Central memory CD8-positive, alpha-beta T cell (primary cell): ENCODE results near the gene SLC25A1.

ENCODE experiments used
- ATAC-seq: fragments of 150-1000 bp; cut with Tn5 transposase; replicated peaks from 2 replicates; pipeline ENCODE4 v1.10.0; 2022; ENCODE audit warnings: mild to moderate bottlenecking, moderate FRiP score, moderate number of reproducible peaks; ENCODE audit not compliant: poor library complexity, severe bottlenecking; ENCODE audit errors: extremely low read depth
- DNase-seq, 2 donors: peaks; one replicate each; pipeline ENCODE4 v3.0.0; 2021; ENCODE audit warnings: low spot score in 2 of 2
- H3K27ac Mint-ChIP-seq: one replicate; pipeline ENCODE4 v1.8.0; 2022; ENCODE audit warnings: low read depth, mild to moderate bottlenecking, moderate library complexity, mixed read lengths
- H3K27me3 Mint-ChIP-seq: one replicate; pipeline ENCODE4 v1.8.0; 2022; ENCODE audit warnings: mixed read lengths
- H3K36me3 Mint-ChIP-seq: one replicate; pipeline ENCODE4 v1.8.0; 2022; ENCODE audit warnings: mild to moderate bottlenecking, moderate library complexity, mixed read lengths; ENCODE audit not compliant: insufficient read depth
- H3K4me1 Mint-ChIP-seq: one replicate; pipeline ENCODE4 v1.8.0; 2022; ENCODE audit warnings: mixed read lengths
- H3K4me3 Mint-ChIP-seq: one replicate; pipeline ENCODE4 v1.8.0; 2022; ENCODE audit warnings: mild to moderate bottlenecking, moderate library complexity, mixed read lengths
- H3K9me3 Mint-ChIP-seq: one replicate; pipeline ENCODE4 v1.8.0; 2022; ENCODE audit warnings: mixed read lengths

The SLC25A1 gene

DNA sequence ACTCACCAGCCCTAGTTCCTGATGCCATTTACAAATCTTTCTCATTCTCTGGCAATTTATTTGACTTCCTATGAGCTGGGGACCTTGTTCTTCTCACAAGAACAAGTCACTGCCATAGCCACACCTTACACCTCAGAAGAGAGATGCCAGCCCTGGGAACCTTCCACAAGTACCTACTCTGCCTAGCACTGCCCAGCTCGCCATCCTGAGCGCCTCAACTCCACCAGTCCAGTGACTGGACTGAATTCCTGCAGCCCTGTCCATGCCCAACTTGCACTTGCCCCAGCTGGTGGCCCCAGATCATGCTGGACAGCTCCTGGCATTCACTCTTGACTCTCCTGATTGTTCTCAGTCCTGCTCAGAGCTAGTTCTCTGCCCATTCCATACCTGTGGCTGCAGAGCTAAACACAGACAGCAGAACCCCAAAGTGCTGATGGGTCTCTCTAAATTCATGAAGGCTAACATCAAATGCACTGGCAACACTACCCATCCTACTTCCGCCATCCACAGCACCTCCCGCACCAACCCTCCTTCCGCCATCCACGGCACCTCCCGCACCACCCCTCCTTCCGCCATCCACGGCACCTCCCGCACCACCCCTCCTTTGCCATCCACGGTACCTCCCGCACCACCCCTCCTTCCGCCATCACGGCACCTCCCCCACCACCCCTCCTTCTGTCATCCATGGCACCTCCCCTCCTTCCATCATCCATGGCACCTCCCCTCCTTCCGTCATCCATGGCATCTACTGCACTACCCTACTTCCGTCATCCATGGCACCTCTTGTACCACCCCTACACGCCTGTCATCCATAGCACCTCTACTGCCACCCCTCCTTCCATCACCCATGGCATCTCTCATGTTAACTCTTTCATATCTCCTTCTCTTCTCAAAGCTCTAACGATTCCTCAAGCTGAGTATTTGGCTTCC lies 23.6 kb upstream of the SLC25A1 start:
- DNase-seq (no peak), ATAC-seq (no peak)
- peaks cover 5% of the 10 kb centered on the region for H3K36me3 Mint-ChIP-seq

DNA sequence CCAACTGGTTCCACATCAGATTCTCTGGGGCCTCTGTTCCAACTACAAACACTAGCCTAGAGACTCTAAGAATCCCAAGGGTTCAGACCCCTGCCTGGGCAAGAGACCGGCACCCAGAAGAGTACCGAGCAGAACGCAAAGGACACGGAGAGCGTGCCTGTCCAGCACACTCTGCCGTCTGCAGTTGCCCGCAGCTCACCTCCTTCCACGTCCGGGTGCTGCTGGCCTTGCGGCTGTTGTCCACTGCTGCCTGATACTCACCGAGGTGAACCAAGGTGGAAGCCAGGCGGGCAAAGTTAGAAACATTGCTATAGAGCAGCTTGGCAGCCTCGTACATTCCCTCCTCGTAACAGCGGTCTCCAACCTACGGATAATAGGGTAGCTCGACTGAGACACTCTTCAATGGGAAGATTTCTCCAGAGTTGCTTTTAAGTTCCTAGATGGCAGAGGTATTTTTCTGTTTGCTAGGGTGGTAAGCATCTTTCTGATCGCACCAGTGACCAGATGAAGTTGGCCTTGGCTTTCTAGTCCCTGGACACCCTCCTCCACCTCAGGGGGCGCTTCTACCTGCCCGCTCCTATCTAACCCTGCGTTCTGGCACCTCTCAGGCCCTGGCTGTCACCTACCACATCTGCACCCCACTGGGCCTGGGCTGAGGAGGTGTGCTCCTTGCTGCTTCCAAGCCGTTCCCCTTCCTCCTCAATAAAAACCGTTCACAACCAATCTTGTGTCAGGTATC lies 22.8 kb upstream of the SLC25A1 start:
- Mint-ChIP-seq H3K4me1 (peaks cover 6% of the 10 kb centered on the region), H3K36me3 (peaks cover 5% of the 10 kb centered on the region), H3K4me3 (no peak overlapping the region), H3K9me3 (peaks cover 6% of the 10 kb centered on the region), H3K27ac (no peak overlapping the region), H3K27me3 (peaks cover 29% of the 10 kb centered on the region)
- DNase-seq (no peak), ATAC-seq (no peak)

More for the DNA sequence above, 23.6 kb upstream of the SLC25A1 start:
- H3K4me1 Mint-ChIP-seq, result peaks cover 6% of the 10 kb centered on the region
- H3K4me3 Mint-ChIP-seq, result no peak overlapping the region
- peaks cover 6% of the 10 kb centered on the region for H3K9me3 Mint-ChIP-seq
- peaks cover 29% of the 10 kb centered on the region for H3K27me3 Mint-ChIP-seq
- H3K27ac Mint-ChIP-seq, result no peak overlapping the region

DNA sequence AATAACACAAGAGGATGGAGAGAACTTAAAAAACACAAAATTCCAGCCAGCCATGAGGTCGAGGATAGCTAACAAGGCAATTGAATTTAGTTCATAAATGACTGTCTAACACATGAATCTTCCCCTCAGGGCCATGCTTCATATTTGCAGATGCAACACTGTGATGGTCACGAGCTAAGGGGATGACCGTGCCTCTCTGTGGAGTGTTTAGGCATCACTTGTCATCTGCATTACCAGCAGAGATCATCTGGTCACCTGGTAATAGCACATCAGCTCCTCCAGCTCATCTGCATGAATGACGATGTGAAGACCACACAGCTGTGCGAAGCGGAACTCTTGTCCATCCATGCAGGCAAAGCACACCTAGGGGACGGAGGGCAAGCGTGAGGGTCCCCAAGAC lies 20.9 kb upstream of the SLC25A1 start:
- Mint-ChIP-seq H3K27ac (no peak overlapping the region), H3K36me3 (peaks cover 5% of the 10 kb centered on the region), H3K9me3 (peaks cover 6% of the 10 kb centered on the region), H3K4me1 (peaks cover 12% of the 10 kb centered on the region), H3K27me3 (peaks cover 28% of the 10 kb centered on the region), H3K4me3 (no peak overlapping the region)
- DNase-seq, result no peak
- no peak for ATAC-seq

DNA sequence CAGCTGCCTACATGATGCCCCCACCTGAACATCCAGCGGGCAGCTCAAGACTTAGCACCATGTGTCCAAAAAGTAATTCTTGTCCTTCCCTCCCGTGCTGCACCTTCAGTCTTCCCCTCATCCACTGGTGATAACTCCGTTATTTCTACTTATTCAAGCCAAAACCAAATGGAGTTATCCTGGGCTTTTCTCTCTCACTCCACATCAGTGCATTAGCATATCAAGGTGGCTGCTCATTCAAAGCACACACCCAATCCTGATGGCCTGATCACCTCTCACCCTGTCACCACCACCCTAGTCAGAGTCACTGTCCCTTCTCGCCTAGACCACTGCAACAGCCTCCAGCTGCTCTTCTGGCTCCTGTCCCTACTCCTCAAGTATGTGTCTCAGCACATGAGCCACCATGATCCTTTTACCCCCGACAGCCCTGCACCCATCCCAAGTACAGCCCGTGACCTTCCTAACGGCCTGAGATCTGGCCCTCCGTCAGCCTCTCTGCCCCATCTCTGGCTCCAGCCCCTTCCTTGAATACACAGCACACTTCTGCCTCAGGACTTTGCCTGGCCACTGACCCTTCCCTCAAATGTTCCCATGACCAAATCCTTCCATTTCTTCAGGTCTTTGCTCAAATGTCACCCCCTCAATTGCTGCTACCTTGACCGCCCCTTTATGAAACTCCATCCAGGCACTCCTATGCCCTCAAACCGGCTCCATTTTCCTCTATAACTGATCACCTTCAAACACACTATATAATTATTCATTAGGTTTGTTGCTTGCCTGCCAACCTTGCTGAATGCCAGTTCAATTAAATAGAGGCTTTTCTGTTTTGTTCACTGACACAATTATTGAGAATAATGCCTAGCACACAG lies 19.7 kb upstream of the SLC25A1 start:
- no peak for ATAC-seq
- H3K9me3 Mint-ChIP-seq, result peaks cover 6% of the 10 kb centered on the region
- peaks cover 5% of the 10 kb centered on the region for H3K36me3 Mint-ChIP-seq
- peaks cover 12% of the 10 kb centered on the region for H3K4me1 Mint-ChIP-seq
- H3K4me3 Mint-ChIP-seq, result no peak overlapping the region
- DNase-seq, result no peak
- H3K27me3 Mint-ChIP-seq, result peaks cover 15% of the 10 kb centered on the region
- no peak overlapping the region for H3K27ac Mint-ChIP-seq

DNA sequence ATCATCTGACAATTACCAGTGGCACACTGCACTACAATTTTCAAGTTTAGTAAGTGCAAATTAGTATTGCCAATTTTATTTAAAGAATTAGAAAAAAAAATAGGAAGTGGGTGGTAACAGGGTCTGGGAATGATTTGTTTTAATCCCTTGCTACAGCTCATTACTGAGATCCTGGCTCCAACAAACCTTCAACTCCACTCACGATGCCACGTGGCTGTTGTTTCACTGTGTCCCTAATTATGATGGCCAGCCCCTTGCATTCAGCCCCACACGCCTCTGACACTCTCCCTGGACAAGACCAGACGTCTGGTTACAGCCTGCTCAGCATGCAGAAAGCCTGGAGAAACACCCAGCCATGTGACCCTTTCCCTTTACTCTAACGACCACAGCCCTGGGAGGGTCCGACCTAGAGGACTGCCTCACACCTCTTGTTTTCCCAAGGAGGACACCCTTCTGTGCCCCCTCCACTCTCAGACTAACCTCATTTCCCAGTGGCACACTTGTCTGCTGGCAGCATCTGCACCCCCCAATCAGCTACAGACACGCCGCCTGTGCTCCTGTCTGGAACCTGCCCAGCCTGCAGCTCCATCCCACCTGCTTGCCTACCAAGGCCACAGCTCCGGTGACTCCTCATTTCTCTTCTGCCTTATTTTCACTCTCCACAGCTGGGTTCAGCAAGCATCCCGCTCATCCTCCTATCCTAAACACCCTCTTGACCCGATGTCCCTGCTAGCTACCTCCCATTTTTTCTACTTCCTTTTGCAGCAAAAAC lies 18.5 kb upstream of the SLC25A1 start:
- Mint-ChIP-seq H3K4me1 (peaks cover 6% of the 10 kb centered on the region), H3K9me3 (no peaks in the 10 kb centered on the region), H3K36me3 (peaks cover 3% of the 10 kb centered on the region), H3K27me3 (peaks cover 15% of the 10 kb centered on the region), H3K27ac (no peak overlapping the region), H3K4me3 (no peak overlapping the region)
- ATAC-seq (no peak), DNase-seq (no peak)

DNA sequence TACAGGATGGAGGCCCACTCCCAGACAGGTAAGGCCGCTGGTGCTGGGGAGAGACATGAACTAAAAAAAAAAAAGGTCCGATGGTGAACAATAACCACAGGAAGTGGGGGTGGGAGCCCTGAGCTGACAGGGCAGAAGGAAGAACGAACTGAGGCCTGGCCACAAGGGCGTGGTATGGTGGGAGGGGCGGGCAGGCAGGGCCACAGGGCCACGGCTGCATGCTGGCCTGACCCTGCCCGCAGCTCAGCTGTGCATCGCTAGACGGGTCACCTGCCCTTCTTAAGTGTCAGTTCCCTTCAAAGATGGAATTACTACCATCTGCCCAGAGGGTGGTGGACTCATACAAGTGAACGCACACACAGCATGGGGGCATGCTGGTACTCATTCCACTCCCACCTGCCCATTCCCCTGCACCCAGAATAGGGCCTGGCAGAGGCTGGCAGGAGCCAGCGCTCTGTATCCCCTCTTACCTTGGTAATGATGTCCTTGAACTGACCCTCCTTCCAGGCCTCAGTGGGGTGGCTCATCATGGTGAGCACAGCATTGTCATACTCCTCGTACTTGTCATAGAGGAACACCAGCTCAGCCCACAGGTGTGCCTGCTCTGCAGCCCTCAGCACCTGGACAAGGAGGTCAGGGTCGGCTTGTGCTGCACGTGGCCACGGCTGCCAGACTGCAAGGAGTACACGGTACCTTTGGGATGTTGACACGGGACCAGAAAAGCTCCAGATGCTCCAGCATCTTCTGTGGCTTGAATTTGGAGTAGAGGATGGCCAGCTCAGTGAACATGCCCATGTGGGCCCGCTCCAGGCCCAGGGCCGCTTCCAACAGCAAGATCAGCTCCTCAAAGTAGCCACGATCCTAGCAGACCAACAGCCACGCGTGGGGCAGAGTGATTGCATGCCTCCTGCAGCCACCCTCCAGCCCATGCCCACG lies 17.5 kb upstream of the SLC25A1 start:
- H3K27me3 Mint-ChIP-seq, result peaks cover 15% of the 10 kb centered on the region
- H3K36me3 Mint-ChIP-seq, result peaks cover 3% of the 10 kb centered on the region

DNA sequence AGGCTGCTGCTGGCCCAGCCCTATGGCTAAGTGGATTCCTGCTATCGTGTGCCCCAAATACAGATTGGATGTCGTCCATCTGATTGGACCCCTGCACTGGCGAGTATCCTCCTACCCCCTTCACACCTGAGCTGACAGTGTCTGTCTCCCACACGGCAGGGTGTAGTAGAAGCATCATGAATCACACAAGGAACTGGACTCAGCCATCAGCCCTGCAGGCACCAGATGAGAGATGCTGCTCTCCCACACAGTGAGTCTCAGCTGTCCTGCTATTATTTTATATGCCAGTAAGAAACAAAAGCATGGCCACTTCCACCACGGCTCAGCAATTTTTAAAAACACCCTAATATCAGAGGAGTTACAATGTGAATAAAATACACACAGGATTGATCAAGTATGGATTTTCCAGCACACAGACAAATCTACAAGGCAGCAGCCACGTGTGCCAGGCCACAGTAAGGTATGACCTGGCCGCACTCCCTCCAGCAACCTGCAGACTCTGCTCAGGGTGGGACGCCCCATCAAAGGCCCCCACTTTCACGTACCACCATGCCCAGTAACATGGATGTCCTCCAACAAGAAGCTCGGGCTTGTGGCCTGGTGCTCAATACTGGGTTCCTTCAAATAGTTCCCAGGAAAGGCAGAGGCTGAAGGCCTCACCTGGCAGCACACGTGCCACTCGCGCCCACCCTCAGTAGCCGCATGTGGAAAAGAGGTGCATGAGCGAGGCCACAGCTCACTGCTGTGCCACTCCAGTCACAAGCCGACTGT lies 16.4 kb upstream of the SLC25A1 start:
- Mint-ChIP-seq H3K4me1 (peaks cover 6% of the 10 kb centered on the region), H3K27me3 (peaks cover 15% of the 10 kb centered on the region), H3K4me3 (no peak overlapping the region), H3K36me3 (peaks cover 3% of the 10 kb centered on the region), H3K9me3 (no peaks in the 10 kb centered on the region), H3K27ac (no peak overlapping the region)
- ATAC-seq (no peak), DNase-seq (no peak)

More for the DNA sequence above, 17.5 kb upstream of the SLC25A1 start:
- H3K4me3 Mint-ChIP-seq, result no peak overlapping the region
- no peak overlapping the region for H3K27ac Mint-ChIP-seq
- ATAC-seq (no peak), DNase-seq (no peak)
- H3K9me3 Mint-ChIP-seq, result no peaks in the 10 kb centered on the region
- peaks cover 6% of the 10 kb centered on the region for H3K4me1 Mint-ChIP-seq

DNA sequence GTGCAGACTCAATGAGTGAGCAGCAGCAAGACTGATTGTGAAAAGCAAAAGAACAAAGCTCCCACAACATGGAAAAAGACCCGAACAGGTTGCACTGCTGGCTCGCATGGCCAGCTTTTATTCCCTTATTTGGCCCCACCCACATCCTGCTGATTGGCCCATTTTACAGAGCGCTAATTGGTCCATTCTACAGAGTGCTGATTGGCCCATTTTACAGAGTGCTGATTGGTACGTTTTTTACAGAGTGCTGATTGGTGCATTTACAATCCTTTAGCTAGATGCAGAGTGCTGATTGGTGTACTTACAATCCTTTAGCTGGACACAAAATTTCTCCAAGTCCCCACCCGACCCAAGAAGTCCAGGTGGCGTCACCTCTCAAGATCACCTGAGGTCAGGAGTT lies 15.3 kb upstream of the SLC25A1 start:
- no peaks in the 10 kb centered on the region for H3K9me3 Mint-ChIP-seq
- DNase-seq, result no peak
- H3K27me3 Mint-ChIP-seq, result peaks cover 20% of the 10 kb centered on the region
- ATAC-seq, result no peak
- peaks cover 6% of the 10 kb centered on the region for H3K4me1 Mint-ChIP-seq
- no peak overlapping the region for H3K27ac Mint-ChIP-seq
- H3K4me3 Mint-ChIP-seq, result no peak overlapping the region
- H3K36me3 Mint-ChIP-seq, result peaks cover 1% of the 10 kb centered on the region

DNA sequence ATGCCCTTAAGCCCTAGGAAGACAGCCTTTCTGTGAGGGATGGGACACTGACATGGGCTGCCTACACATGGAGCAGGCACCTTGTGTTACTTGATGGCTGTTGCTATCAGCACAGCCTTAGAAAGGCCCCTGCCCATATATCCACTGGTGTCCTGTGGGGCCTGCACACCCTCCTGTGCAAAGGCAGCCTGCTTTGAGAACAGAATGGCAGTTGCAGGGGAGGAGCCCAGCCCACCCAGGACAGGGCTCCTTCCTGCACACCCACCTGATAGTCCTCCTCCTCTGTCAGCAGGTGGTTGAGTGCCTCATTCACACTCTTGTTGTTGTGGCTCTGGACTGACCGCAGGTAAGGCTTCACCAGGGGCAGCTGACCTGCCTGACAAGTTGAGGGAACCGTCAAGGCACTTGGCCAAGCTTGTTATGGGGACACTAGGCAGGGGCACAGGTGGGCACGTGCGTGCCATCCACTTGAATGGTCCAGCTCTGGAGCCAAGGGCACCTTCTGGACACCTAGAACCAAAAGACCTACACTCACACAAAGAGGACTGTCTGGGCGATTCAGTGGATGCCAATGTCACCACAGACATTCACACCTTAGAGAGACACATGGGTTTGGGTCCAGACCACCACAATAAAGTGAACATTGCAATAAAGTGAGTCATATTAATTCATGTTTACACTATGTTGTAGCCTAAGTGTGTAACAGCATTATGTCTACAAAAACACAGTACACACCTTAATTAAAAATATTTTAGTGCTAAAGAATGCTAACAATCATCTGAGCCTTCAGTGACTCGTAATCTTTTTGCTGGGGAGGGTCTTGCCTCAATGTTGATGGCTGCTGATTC lies 9.4 kb upstream of the SLC25A1 start:
- DNase-seq (no peak), ATAC-seq (no peak)
- Mint-ChIP-seq H3K4me3 (no peak overlapping the region), H3K9me3 (no peaks in the 10 kb centered on the region), H3K27me3 (peaks cover 17% of the 10 kb centered on the region), H3K4me1 (no peaks in the 10 kb centered on the region), H3K27ac (no peak overlapping the region), H3K36me3 (no peaks in the 10 kb centered on the region)
